Prostate gland (tissue), 2 donors: ENCODE data around the gene NPPC.

ENCODE experiments used
- POLR2AphosphoS5 ChIP-seq: sonication (generic); formaldehyde crosslinking; IDR thresholded peaks from one replicate; pipeline ENCODE4 v1.6.1; 2017; ENCODE audit warnings: antibody characterized with exemption
- TF ChIP-seq, protein P1 (sequence below), 4 experiments: fragments of 200-600 bp in 2 of 4; fragments of 450-650 bp in 2 of 4; sonication (generic) in 2 of 4; IDR thresholded peaks; 1 replicate in 3 of 4; 2 replicates in 1 of 4; pipeline ENCODE4 v1.5.1; 2016 to 2019; ENCODE audit warnings: antibody characterized with exemption in 4 of 4, mild to moderate bottlenecking in 2 of 4, moderate library complexity in 2 of 4

DNA sequence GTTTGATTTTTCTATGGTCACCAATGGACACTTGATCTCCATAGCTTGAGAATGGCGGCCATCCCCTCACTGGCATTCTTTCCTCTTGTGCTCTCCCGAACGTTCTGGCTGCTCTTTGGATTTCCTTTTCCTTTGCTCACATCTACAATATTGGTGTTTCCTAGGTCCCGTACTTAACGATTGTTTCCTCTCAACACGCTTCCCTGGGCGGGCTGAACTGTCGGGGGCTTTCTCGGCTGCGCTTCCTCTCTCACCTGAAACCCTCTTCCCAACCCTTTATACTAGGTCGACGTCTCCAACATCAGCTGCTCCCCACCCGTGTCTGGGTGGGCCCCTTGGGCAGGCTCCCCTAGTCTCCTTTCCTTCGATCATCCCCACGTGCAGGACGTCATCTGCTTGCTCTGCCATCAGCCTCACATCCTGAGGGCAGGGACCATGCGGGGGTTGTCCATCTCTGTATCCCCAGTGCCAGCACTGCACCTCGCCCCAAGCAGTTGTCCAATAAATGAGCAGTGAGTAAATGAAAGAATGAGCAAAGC is 34.7 kb upstream of the NPPC start:
- TF ChIP-seq, protein P1, sequence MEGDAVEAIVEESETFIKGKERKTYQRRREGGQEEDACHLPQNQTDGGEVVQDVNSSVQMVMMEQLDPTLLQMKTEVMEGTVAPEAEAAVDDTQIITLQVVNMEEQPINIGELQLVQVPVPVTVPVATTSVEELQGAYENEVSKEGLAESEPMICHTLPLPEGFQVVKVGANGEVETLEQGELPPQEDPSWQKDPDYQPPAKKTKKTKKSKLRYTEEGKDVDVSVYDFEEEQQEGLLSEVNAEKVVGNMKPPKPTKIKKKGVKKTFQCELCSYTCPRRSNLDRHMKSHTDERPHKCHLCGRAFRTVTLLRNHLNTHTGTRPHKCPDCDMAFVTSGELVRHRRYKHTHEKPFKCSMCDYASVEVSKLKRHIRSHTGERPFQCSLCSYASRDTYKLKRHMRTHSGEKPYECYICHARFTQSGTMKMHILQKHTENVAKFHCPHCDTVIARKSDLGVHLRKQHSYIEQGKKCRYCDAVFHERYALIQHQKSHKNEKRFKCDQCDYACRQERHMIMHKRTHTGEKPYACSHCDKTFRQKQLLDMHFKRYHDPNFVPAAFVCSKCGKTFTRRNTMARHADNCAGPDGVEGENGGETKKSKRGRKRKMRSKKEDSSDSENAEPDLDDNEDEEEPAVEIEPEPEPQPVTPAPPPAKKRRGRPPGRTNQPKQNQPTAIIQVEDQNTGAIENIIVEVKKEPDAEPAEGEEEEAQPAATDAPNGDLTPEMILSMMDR (IDR thresholded peaks at IDR 0.05): no peak
- no peak for TF ChIP-seq POLR2AphosphoS5
